HG03095 (cell line): ENCODE results near the gene CD40LG.

Experiments
- ATAC-seq: cut with Tn5 transposase; IDR thresholded peaks from one replicate; pipeline ENCODE4 v1.9.1; 2021; ENCODE audit warnings: moderate library complexity; ENCODE audit not compliant: unreplicated experiment

The CD40LG gene

DNA sequence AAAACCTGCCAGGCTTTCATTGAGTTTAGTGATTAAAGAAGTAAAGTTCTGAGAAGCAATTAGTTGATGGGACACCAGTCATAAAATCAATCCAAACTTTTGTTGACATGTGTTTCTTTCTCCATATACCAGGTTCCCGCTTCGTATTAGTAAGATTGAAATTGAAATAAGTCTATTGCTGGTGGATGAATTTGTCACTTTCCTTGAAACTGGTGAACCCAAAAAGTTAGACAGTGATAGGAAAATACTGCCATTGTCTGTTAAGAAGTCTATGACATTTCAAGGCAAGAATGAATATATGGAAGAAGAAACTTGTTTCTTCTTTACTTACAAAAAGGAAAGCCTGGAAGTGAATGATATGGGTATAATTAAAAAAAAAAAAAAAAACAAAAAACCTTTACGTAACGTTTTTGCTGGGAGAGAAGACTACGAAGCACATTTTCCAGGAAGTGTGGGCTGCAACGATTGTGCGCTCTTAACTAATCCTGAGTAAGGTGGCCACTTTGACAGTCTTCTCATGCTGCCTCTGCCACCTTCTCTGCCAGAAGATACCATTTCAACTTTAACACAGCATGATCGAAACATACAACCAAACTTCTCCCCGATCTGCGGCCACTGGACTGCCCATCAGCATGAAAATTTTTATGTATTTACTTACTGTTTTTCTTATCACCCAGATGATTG lies at the start of gene CD40LG:
CD40LG (plus strand) TSS at position 482 of the 684 bp plus-strand sequence; CDS start at position 573, 91 bp downstream.
- ATAC-seq = no peak

DNA sequence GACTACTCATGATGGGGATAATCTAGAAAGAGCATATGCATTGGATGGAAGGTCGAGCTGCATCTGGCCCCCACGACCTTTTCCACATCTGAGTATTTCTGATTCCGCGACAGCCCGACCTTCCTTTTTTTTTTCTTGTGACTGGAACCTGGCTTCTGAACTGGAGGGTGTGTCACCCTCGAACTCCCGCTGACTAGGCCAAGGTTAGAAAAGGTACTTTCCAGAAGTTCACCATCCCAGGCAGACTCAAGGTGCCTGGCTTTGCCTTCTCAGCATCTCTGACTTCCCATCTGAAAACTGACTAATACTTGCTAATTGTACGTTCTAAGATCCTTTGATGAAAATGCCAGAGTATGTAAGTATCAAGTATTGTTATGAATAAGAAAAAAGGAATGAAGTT lies 49.3 kb upstream of the CD40LG start:
- ATAC-seq = no peak

- ATAC-seq = no peak
These were observed 47.9 kb upstream of the CD40LG start for GRCh38 chrX:136600059-136600458.

GRCh38 chrX:136607236-136607635 lies 40.7 kb upstream of the CD40LG start:
- ATAC-seq = no peak

- no peak for ATAC-seq
These were observed 39.5 kb upstream of the CD40LG start for GRCh38 chrX:136608295-136608933.

DNA sequence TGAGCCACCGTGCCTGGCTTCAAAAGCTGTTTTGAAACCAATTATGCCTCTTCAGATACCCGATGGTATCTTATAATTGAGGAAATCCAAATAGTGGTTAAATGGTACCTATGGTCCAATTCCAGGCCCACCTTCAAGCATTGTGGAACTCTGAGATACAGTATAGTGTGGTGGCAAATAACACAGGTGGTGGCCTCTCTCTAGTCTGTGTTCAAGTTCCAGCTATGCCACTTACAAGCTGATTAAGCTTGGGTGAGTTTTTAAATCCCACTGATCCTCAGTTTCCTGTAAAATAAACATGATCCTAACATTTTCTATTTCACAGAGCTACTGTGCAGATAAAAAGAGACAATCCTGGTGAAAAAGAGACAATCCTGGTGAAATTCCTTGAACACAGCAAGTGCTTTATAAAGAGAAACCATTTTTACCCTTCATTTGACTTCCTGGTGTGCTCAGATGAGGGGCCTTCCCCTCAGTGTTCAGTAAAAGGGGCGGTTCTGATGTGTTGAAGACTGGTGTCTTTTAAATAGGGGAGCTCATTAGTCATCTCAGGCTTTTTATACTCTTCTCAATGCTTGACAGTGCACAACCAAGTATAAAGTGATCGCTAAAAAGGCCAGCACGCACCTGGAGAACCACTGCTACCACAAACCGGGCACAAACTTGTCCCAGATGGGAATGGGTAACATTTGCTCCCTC lies 30.8 kb upstream of the CD40LG start:
- peak; percentile 94 for ATAC-seq

- no peak for ATAC-seq
These were observed 28.0 kb upstream of the CD40LG start for GRCh38 chrX:136619899-136620505.

DNA sequence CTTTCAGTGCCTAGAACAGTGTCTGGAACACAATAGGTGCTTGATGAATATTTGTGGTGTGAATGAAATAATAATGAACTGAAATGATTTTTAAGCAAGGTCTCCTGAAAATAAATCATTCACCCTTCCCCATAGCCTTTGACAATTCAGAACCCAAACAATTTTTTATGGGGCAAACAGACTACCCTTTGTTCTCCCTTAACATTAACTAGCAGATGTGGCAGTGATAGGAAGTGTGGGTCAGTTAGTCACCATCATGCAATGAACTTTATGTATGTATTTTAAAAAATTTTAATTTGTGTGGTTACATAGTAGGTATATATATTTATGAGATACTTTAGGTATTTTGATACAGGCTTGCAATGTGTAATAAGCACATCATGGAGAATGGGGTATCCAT lies 27.2 kb upstream of the CD40LG start:
- ATAC-seq = no peak

GRCh38 chrX:136622568-136622967 lies 25.4 kb upstream of the CD40LG start:
- ATAC-seq = no peak

- ATAC-seq = no peak
These were observed 24.6 kb upstream of the CD40LG start for GRCh38 chrX:136623396-136623795.

- ATAC-seq = no peak
These were observed 22.7 kb upstream of the CD40LG start for GRCh38 chrX:136625246-136625645.

DNA sequence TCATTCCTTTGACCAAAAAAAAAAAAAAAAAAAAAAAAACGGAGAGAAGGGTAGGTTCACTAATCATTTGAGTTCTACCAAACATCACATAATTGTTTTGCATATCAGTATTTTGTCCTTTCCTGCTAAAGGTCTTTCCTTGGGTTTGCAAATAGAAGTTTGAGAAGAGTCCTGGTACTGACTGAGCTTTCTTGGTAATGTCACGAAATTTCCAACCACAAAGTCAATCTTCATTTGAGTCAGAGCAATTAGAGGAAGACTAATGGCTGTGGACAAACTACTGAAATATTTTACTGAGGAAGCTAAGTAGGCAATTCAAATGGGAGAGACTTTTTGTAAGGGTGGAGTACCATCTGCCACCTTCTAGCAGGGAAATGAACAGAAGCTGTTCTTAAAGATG lies 21.7 kb upstream of the CD40LG start:
- peak; percentile 54 for ATAC-seq

GRCh38 chrX:136626891-136627290 lies 21.1 kb upstream of the CD40LG start:
- no peak for ATAC-seq

DNA sequence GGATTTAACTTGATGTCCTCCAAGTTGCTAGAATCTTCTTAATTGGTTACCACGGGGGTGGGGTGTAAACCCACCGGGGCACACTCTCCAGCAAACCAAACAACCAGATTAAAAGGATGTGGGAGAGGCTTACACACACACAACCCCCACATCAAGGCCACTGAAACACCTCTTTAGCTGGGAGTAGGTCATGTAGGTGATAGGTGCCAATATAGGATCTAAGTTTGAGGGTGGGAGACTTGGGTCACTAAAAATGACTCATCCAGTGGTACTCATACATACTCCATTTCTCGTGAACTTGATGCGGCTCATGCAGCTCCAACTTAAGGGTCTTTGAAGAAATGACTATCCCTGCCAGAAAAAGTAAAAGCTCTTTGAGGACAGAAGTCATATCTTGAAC lies 20.5 kb upstream of the CD40LG start:
- ATAC-seq = no peak

DNA sequence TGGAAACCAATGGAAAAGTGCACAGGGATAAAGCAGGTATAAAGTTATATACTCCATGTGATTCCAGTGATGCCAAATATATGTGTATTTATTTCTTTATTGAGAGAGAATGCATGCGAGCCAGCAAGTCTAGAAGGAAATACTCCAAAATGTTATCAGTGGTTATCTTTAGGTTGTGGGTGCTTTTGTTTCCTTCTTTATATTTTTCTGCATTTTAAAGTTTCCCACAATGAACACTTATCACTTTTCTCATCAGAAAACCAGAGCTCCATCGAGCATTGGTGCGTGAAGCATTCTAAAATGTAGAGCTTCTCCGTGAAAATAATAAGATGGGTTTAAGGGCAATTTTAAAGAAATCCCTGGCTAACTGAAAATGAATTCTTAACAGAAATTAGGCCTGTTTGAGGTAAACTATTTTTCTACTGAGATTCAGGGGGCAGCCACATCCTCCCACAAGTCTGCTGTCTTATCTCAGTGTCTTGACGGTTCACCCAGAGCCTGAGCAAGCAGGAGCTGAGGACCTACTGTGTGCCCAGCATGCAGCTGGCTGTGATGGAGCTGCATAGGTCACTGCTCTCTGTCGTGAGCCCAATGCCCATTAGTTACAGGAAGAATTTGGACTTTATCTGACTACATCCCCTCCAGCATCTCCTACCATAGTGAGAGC lies 18.7 kb upstream of the CD40LG start:
- no peak for ATAC-seq

DNA sequence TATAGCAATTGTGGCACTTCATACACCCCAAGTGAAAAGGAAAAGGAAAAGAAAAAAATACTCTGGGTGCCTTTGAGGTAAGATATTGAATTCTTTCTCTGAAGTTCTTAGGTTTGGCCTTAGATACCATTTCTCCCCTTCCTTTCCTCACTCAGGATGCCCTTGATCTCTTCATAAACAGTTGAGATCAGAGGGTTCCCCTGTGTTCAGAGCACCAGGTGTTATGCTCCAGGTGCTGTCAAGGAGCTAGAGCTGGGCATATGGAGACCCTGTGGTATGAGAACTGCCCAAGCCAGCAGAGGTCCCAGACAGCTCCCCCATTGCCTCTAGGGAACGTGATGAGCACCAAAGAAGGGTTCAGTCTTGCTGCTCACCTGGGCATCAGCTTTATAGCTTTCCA lies 17.1 kb upstream of the CD40LG start:
- ATAC-seq = no peak

DNA sequence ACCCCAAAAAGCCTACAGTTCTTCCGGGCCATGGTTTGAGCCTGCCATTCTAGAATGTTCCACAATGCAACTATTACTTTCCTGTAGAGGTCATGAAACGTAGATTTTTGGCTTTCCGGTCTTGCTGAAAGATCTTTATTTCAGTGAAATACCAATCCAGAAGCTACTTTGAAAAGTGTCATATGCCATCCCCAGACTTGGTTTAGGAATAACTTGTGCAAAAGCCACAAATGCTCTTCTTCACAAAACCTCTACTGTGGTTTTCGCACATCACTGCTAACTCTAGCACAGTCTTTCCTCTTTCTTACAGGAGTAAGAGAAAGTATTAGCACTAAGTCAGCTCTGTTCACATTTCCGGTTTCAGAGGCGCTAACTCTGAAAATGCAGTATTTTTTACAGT lies 12.7 kb upstream of the CD40LG start:
- ATAC-seq = no peak

- no peak for ATAC-seq
These were observed 11.8 kb upstream of the CD40LG start for GRCh38 chrX:136636121-136636520.

GRCh38 chrX:136639506-136640176 lies 8.3 kb upstream of the CD40LG start:
- ATAC-seq = no peak

DNA sequence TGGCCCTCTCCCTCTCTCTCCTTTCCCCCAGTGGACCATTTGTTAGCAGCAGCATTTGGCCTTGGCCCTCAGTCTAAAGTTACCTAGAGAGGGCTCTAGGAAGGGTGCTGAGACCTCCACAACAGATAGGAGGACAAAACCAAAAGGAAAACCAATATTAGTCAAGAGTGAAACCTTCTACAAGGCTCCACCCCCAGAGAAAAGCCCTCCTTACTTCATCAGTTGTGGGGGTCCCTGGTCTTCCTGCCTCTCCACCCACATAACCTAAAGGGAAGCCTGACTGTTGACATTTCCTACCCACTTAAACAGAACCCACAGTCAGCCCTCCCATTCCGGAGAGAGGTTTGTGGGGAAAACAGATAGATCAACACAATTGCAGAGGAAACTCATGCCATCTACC lies 4.7 kb upstream of the CD40LG start:
- no peak for ATAC-seq
